Spleen (tissue), 11 donors: ENCODE measurements around the gene PRAMEF17. TPM values are rescaled to one million over a fixed set of nuclear protein-coding genes. Genes with fewer than 3 reads are reported as not detected.
"Not testable (repeated sequence)": the region's sequence is repeated elsewhere in the genome, so short reads cannot be mapped to it uniquely, and the experiment has no call there.

Source experiments
- DNase-seq: peaks from one replicate; pipeline ENCODE4 v3.0.0-alpha.2; 2020
- H3K27ac ChIP-seq, 8 donors: fragments of 200-600 bp; sonication (generic) in 7 of 8; 1 replicate in 4 of 8; 2 replicates in 4 of 8; pipeline versions ENCODE4 v1.5.0 to v1.8.0; 2016 to 2021; ENCODE audit warnings: inconsistent platforms in 4 of 8, mild to moderate bottlenecking in 4 of 8, moderate library complexity in 1 of 8
- H3K27me3 ChIP-seq, 7 donors: fragments of 200-600 bp; sonication (generic) in 6 of 7; replicated peaks in 1 of 7; 1 replicate in 4 of 7; 2 replicates in 3 of 7; pipeline versions ENCODE4 v1.5.0 to v1.8.0; 2016 to 2021; ENCODE audit warnings: inconsistent platforms in 3 of 7, mild to moderate bottlenecking in 1 of 7
- H3K36me3 ChIP-seq, 6 donors: fragments of 200-600 bp; sonication (generic) in 5 of 6; 1 replicate in 4 of 6; 2 replicates in 2 of 6; pipeline versions ENCODE4 v1.5.0 to v1.8.0; 2016 to 2021; ENCODE audit warnings: inconsistent platforms in 2 of 6
- H3K4me1 ChIP-seq, 6 donors: fragments of 200-600 bp; sonication (generic) in 5 of 6; 1 replicate in 3 of 6; 2 replicates in 3 of 6; pipeline versions ENCODE4 v1.5.0 to v1.8.0; 2016 to 2021; ENCODE audit warnings: inconsistent platforms in 3 of 6
- H3K4me3 ChIP-seq, 8 donors: fragments of 200-600 bp; sonication (generic) in 7 of 8; 1 replicate in 4 of 8; 2 replicates in 4 of 8; pipeline versions ENCODE4 v1.5.0 to v1.8.0; 2016 to 2021; ENCODE audit warnings: inconsistent platforms in 4 of 8, mild to moderate bottlenecking in 4 of 8, moderate library complexity in 2 of 8
- H3K9me3 ChIP-seq, 8 donors: fragments of 200-600 bp; sonication (generic) in 7 of 8; 1 replicate in 4 of 8; 2 replicates in 4 of 8; pipeline versions ENCODE4 v1.5.0 to v1.8.0; 2016 to 2021; ENCODE audit warnings: inconsistent platforms in 4 of 8
- POLR2A ChIP-seq, 3 donors: fragments of 450-650 bp; IDR thresholded peaks; one replicate each; pipeline ENCODE4 v1.5.1; 2017; ENCODE audit warnings: antibody characterized with exemption in 3 of 3, mild to moderate bottlenecking in 1 of 3
- POLR2AphosphoS5 ChIP-seq, 3 donors: sonication (generic); formaldehyde crosslinking; IDR thresholded peaks; one replicate each; pipeline ENCODE4 v1.5.1; 2017; ENCODE audit warnings: antibody characterized with exemption in 3 of 3
- WGBS, 5 donors: extraction: QIAGEN DNeasy Blood & Tissue Kit in 3 of 5; methylation state at CpG; one replicate each; pipeline versions ENCODE4 v1.1.5 to v1.1.7; 2013 to 2018; 5-methylcytosine and 5-hydroxymethylcytosine counted together
- intact Hi-C: fragments of 100-400 bp; cut with DNase I; formaldehyde crosslinking; loops from one replicate; pipeline ENCODE4 v1.15.0; 2023; ENCODE audit warnings: low total_unique reads
- polyA plus RNA-seq, 3 donors: library from polyadenylated mRNA; stranded (reverse); fragments of 200-250 nt; gene quantifications; one replicate each; pipeline ENCODE4 v1.2.1, GENCODE V29; 2013
- total RNA-seq, 7 donors: library from RNA; depleted of rRNA in 3 of 7; stranded (reverse); fragments of >200 nt in 3 of 7; fragmentation: NEBNext Ultra II Directional in 4 of 7; extraction: Animal tissue kit (Norgen Biotek cat#: 25700) in 4 of 7; gene quantifications; one replicate each; pipeline versions ENCODE4 v1.1.0 to v1.2.1, GENCODE V29; 2016 to 2021
- TF ChIP-seq, protein P1 (sequence below), 11 experiments: fragments of 200-600 bp in 7 of 11; fragments of 450-650 bp in 4 of 11; sonication (generic) in 4 of 11; IDR thresholded peaks in 8 of 11; conservative IDR thresholded peaks in 3 of 11; 1 replicate in 7 of 11; 2 replicates in 4 of 11; pipeline versions ENCODE4 v1.4.0 to v1.8.0; 2016 to 2021; ENCODE audit warnings: antibody characterized with exemption in 11 of 11, inconsistent platforms in 4 of 11, mild to moderate bottlenecking in 1 of 11
- donor health status: healthy with polysubstance abuse.
- donor health status: DM: no; HTN: no; CAD: no; lungs with moderate emphysema.
- donor health status: DM: no; HTN: no; CAD: no.
- donor health status: Bipolar disorder and iron deficiency.
- donor health status: healthy.
- donor health status: DM: no; HTN: no; CAD: no.
- donor health status: DM: yes; HTN: yes; CAD: no.

The PRAMEF17 gene
- total and polyA plus RNA-seq, 10 donors, result not detected

DNA sequence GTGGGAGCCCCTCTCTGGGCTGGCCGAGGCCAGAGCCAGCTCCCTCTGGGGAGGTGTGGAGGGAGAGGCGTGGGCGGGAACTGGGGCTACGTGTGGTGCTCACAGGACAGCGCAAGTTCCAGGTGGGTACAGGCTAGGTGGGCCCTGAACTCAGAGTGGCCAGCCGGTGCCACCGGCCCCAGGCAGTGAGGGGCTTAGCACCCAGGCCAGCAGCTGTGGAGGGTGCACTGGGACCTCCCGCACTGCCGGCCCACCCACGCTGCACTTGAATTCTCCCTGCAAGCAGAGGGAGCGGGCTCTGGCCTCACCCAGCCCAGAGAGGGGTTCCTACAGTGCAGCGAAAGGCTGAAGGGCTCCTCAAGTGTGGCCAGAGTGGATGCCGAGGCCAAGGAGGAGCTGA lies 41.1 kb downstream of the PRAMEF17 start:
- no peak for TF ChIP-seq POLR2A (IDR thresholded peaks at IDR 0.05)
- no peak for TF ChIP-seq POLR2AphosphoS5 (IDR thresholded peaks at IDR 0.05)
- TF ChIP-seq, protein P1, sequence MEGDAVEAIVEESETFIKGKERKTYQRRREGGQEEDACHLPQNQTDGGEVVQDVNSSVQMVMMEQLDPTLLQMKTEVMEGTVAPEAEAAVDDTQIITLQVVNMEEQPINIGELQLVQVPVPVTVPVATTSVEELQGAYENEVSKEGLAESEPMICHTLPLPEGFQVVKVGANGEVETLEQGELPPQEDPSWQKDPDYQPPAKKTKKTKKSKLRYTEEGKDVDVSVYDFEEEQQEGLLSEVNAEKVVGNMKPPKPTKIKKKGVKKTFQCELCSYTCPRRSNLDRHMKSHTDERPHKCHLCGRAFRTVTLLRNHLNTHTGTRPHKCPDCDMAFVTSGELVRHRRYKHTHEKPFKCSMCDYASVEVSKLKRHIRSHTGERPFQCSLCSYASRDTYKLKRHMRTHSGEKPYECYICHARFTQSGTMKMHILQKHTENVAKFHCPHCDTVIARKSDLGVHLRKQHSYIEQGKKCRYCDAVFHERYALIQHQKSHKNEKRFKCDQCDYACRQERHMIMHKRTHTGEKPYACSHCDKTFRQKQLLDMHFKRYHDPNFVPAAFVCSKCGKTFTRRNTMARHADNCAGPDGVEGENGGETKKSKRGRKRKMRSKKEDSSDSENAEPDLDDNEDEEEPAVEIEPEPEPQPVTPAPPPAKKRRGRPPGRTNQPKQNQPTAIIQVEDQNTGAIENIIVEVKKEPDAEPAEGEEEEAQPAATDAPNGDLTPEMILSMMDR (IDR thresholded peaks at IDR 0.05 in 8 of 11, conservative IDR thresholded peaks at IDR 0.05 in 3 of 11), result no peak
- Histone ChIP-seq H3K36me3 (no peaks in the 10 kb centered on the region), H3K27ac (no peak overlapping the region), H3K9me3 (peaks cover 0 to 12% (median 0%) of the 10 kb centered on the region in 8 donors), H3K4me3 (no peak overlapping the region), H3K27me3 (peaks cover 0 to 49% (median 0%) of the 10 kb centered on the region in 7 donors), H3K4me1 (no peaks in the 10 kb centered on the region)
- intact Hi-C loops, result no loop called here
- WGBS, 5 donors, result 87 to 95% (median 92%) methylated on average over 4 to 13 of the region's 13 CpGs
- DNase-seq, result no peak

DNA sequence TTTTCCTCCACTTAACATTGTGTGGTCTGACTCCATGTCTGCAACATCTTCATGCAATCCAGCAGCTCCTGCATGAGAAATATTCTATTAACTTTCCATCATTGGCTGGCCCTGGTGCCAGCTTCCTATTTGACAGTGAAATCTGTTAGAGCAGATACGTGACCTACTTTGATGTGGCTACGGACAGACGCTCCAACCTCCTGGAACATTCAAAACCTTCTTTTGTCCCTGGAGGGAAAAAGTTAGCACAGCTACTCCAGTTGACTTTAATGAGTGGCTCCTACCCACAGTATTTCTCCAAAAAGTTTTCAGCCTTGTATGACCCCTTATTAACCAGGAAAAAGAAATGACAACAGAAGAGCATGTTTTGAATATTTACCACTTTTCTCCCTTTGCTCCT lies 42.8 kb downstream of the PRAMEF17 start:
- WGBS, 5 donors, result 63 to 80% (median 74%) methylated on average over 3 of the region's 3 CpGs
- no peak overlapping the region for H3K27ac ChIP-seq
- H3K27me3 ChIP-seq, result peaks cover 0 to 45% (median 0%) of the 10 kb centered on the region in 7 donors
- no peak overlapping the region for H3K4me3 ChIP-seq
- TF ChIP-seq POLR2AphosphoS5 (IDR thresholded peaks at IDR 0.05) (no peak), POLR2A (IDR thresholded peaks at IDR 0.05) (no peak)
- TF ChIP-seq, protein P1 (IDR thresholded peaks at IDR 0.05 in 8 of 11, conservative IDR thresholded peaks at IDR 0.05 in 3 of 11), result no peak
- no peaks in the 10 kb centered on the region for H3K36me3 ChIP-seq
- H3K9me3 ChIP-seq, result peaks cover 0 to 12% (median 0%) of the 10 kb centered on the region in 8 donors
- intact Hi-C loops, result no loop called here
- no peaks in the 10 kb centered on the region for H3K4me1 ChIP-seq
- no peak for DNase-seq

DNA sequence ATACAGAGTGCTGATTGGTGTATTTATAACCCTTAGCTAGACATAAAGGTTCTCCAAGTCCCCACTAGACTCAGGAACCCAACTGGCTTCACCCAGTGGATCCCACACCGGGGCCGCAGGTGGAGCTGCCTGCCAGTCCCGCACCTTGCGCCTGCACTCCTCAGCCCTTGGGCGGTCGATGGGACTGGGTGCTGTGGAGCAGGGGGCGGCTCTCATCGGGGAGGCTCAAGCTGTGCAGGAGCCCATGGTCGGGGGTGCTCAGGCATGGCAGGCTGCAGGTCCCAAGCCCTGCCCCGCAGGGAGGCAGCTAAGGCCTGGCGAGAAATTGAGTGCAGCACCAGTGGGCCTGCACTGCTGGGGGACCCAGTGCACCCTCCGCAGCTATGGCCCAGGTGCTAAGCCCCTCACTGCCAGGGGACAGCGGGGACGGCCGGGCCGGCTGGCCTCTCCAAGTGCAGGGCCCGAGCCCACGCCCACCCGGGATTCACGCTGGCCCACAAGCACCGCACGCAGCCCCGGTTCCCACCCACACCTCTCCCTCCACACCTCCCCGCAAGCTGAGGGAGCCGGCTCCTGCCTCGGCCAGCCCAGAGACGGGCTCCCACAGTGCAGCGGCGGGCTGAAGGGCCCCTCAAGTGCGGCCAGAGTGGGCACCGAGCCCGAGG lies 44.4 kb downstream of the PRAMEF17 start:
- H3K36me3 ChIP-seq, H3K4me1 ChIP-seq, intact Hi-C loops, H3K4me3 ChIP-seq, DNase-seq, H3K27ac ChIP-seq: not testable (repeated sequence)
- Histone ChIP-seq H3K9me3 (peaks cover 0 to 12% (median 0%) of the 10 kb centered on the region in 8 donors), H3K27me3 (peaks cover 0 to 36% (median 0%) of the 10 kb centered on the region in 7 donors)
- 85 to 94% (median 91%) methylated on average over 24 to 32 of the region's 32 CpGs for WGBS, 5 donors

DNA sequence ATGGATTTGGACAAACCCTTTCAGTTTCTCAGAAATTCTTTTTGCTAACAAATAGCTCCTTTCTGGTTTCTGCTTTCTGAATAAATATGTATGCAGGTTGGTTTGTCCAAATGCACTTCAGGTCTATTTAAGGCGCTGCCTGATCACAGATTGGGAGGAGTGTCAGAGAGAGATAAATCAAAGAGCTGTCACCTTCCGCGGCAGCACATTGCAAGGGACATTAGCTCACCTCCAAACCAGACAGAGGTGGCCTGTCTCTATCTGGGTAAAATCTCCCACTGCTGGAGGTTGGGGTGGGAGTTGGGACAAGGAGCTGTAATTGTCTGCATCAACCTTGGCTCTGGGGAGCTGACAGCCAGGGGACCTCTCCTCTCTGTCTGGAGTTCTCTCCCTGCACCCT lies 46.0 kb downstream of the PRAMEF17 start:
- H3K36me3 ChIP-seq, result no peaks in the 10 kb centered on the region
- peaks cover 0 to 31% (median 0%) of the 10 kb centered on the region in 7 donors for H3K27me3 ChIP-seq
- WGBS, 5 donors, result 66 to 85% (median 80%) methylated on average over 3 of the region's 3 CpGs
- H3K27ac ChIP-seq, result no peak overlapping the region
- no peaks in the 10 kb centered on the region for H3K4me1 ChIP-seq
- H3K4me3 ChIP-seq, result no peak overlapping the region
- intact Hi-C loops, result no loop called here
- H3K9me3 ChIP-seq, result peaks cover 0 to 12% (median 0%) of the 10 kb centered on the region in 8 donors
- no peak for DNase-seq
- TF ChIP-seq POLR2A (IDR thresholded peaks at IDR 0.05) (no peak), POLR2AphosphoS5 (IDR thresholded peaks at IDR 0.05) (no peak)
- TF ChIP-seq, protein P1 (IDR thresholded peaks at IDR 0.05 in 8 of 11, conservative IDR thresholded peaks at IDR 0.05 in 3 of 11), result no peak

DNA sequence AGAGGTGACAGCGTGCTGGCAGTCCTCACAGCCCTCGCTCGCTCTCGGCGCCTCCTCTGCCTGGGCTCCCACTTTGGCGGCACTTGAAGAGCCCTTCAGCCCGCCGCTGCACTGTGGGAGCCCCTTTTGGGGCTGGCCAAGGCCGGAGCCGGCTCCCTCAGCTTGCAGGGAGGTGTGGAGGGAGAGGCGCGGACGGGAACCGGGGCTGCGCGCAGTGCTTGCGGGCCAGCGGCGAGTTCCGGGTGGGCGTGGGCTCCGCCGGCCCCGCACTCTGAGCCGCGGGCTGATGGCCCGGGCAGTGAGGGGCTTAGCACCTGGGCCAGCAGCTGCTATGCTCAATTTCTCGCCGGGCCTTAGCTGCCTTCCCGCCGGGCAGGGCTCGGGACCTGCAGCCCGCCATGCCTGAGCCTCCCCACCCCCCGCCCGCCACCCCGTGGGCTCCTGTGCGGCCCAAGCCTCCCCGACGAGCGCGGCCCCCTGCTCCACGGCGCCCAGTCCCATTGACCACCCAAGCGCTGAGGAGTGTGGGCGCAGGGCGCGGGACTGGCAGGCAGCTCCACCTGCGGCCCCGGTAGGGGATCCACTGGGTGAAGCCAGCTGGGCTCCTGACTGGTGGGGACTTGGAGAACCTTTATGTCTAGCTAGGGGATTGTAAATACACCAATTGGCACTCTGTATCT lies 49.8 kb downstream of the PRAMEF17 start:
- H3K9me3 ChIP-seq, DNase-seq, H3K4me1 ChIP-seq, H3K36me3 ChIP-seq, H3K27ac ChIP-seq, H3K4me3 ChIP-seq, intact Hi-C loops: not testable (repeated sequence)
- H3K27me3 ChIP-seq, result peaks cover 0 to 10% (median 0%) of the 10 kb centered on the region in 7 donors
- 88 to 100% (median 94%) methylated on average over 2 to 49 of the region's 49 CpGs for WGBS, 5 donors
